Endothelial cell of umbilical vein (primary cell): ENCODE data around the gene CLDN8. TPM values are rescaled to one million over a fixed set of nuclear protein-coding genes. Genes with fewer than 3 reads are reported as not detected.

ENCODE experiments used
- BruUV-seq: library from RNA; stranded (reverse); fragments of 400-500 nt; replicated peaks from 2 replicates; lab custom pipeline; 2021; lab: Mats Ljungman, UMichigan
- CTCF ChIA-PET: fragments of 300-600, 350-600 bp; sonication (Branson Sonifier 250); formaldehyde crosslinking; loops from one replicate; lab custom pipeline; 2021; ENCODE audit warnings: antibody characterized with exemption, inconsistent platforms; lab: Charles Lee
- POLR2A ChIA-PET: fragments of 300-600, 350-600 bp; sonication (Branson Sonifier 250); formaldehyde crosslinking; loops from one replicate; lab custom pipeline; 2021; ENCODE audit warnings: antibody characterized with exemption, inconsistent platforms; lab: Charles Lee
- DNase-seq: peaks from one replicate; pipeline ENCODE4 v3.0.0-alpha.2; 2011; ENCODE audit warnings: low read depth, low spot score
- FAIRE-seq: peaks from 2 replicates; lab custom pipeline; 2011; peaks lifted over from hg19 to GRCh38; lab: Jason Lieb, UNC
- H2AFZ ChIP-seq: 2 replicates; pipeline ENCODE4 v1.6.0; 2012; ENCODE audit warnings: low read depth, low read length, control low read depth, inconsistent platforms
- H3K27ac ChIP-seq: 2 replicates; pipeline ENCODE4 v1.5.1; 2011; ENCODE audit warnings: low read depth, mild to moderate bottlenecking, control low read depth, low read length, moderate library complexity; ENCODE audit not compliant: insufficient read depth
- H3K27me3 ChIP-seq, 2 experiments: 2 replicates each; pipeline versions ENCODE4 v1.6.0 to v1.6.1; 2011; ENCODE audit warnings: low read length in 2 of 2, mixed read lengths in 1 of 2; ENCODE audit not compliant: control insufficient read depth in 2 of 2, insufficient read depth in 2 of 2
- H3K36me3 ChIP-seq, 2 experiments: 2 replicates in 1 of 2; 3 replicates in 1 of 2; pipeline ENCODE4 v1.5.1; 2011; ENCODE audit warnings: low read length in 2 of 2, mild to moderate bottlenecking in 1 of 2, moderate library complexity in 1 of 2; ENCODE audit not compliant: control insufficient read depth in 2 of 2, insufficient read depth in 2 of 2; ENCODE audit errors: extremely low read depth in 1 of 2
- H3K4me1 ChIP-seq: 3 replicates; pipeline ENCODE4 v1.5.1; 2011; ENCODE audit warnings: mild to moderate bottlenecking, low read length; ENCODE audit not compliant: control insufficient read depth, insufficient read depth; ENCODE audit errors: extremely low read depth
- H3K4me2 ChIP-seq: 2 replicates; pipeline ENCODE4 v1.6.1; 2011; ENCODE audit warnings: low read length, control low read depth, mixed read lengths; ENCODE audit not compliant: insufficient read depth
- H3K4me3 ChIP-seq, 3 experiments: fragments of 200-600 bp in 1 of 3; sonication (generic), shearing (Covaris generic) in 1 of 3; replicated peaks in 1 of 3; 2 replicates each; pipeline ENCODE4 v1.5.1; 2011 to 2016; ENCODE audit warnings: control low read depth in 3 of 3, low read length in 3 of 3, mild to moderate bottlenecking in 2 of 3, inconsistent platforms in 1 of 3, low read depth in 1 of 3, moderate library complexity in 1 of 3; ENCODE audit not compliant: insufficient read depth in 1 of 3
- H3K79me2 ChIP-seq: 2 replicates; pipeline ENCODE4 v1.6.0; 2012; ENCODE audit warnings: low read length, inconsistent platforms; ENCODE audit not compliant: control insufficient read depth, insufficient read depth
- H3K9ac ChIP-seq: replicated peaks from 2 replicates; pipeline ENCODE3; 2011; ENCODE audit warnings: low read length, control low read depth; ENCODE audit not compliant: insufficient read depth; ENCODE audit errors: extremely low read depth
- H3K9me1 ChIP-seq: replicated peaks from 3 replicates; pipeline ENCODE4 v1.6.0; 2011; ENCODE audit warnings: mild to moderate bottlenecking, low read length; ENCODE audit not compliant: control insufficient read depth, insufficient read depth; ENCODE audit errors: extremely low read depth
- H3K9me3 ChIP-seq: replicated peaks from 2 replicates; pipeline ENCODE4 v1.5.1; 2012; ENCODE audit warnings: low read length, inconsistent platforms; ENCODE audit not compliant: control insufficient read depth, insufficient read depth
- H4K20me1 ChIP-seq: replicated peaks from 2 replicates; pipeline ENCODE3; 2011; ENCODE audit warnings: mild to moderate bottlenecking, low read length; ENCODE audit not compliant: control insufficient read depth, insufficient read depth; ENCODE audit errors: extremely low read depth
- EZH2 ChIP-seq: IDR thresholded peaks from 2 replicates; pipeline ENCODE4 v1.6.1; 2012; ENCODE audit warnings: borderline replicate concordance, low read depth, mild to moderate bottlenecking, moderate library complexity, low read length, inconsistent platforms; ENCODE audit not compliant: severe bottlenecking
- FOS ChIP-seq: IDR thresholded peaks from 2 replicates; pipeline ENCODE4 v1.6.1; 2011; ENCODE audit warnings: mild to moderate bottlenecking, low read length, moderate library complexity, borderline replicate concordance; ENCODE audit not compliant: insufficient read depth
- GATA2 ChIP-seq: IDR thresholded peaks from 2 replicates; pipeline ENCODE4 v1.7.0; 2011; ENCODE audit warnings: low read depth, mild to moderate bottlenecking, moderate library complexity, mixed read lengths, low read length; ENCODE audit not compliant: insufficient read length, insufficient read depth
- JUN ChIP-seq: IDR thresholded peaks from 2 replicates; pipeline ENCODE4 v1.6.1; 2011; ENCODE audit warnings: borderline replicate concordance, low read depth; ENCODE audit not compliant: insufficient read length, insufficient read depth
- MAX ChIP-seq: IDR thresholded peaks from 2 replicates; pipeline ENCODE4 v1.6.1; 2011; ENCODE audit not compliant: insufficient read depth, insufficient read length
- MYC ChIP-seq: IDR thresholded peaks from one replicate; pipeline ENCODE4 v1.6.1; 2011; ENCODE audit warnings: mild to moderate bottlenecking, low read depth, low read length
- POLR2A ChIP-seq: IDR thresholded peaks from 2 replicates; pipeline ENCODE4 v1.6.1; 2012; ENCODE audit warnings: low read depth, mild to moderate bottlenecking, control low read depth, low read length
- POLR2AphosphoS5 ChIP-seq: IDR thresholded peaks from 2 replicates; pipeline ENCODE4 v1.6.1; 2012; ENCODE audit warnings: low read depth, mild to moderate bottlenecking, control low read depth, low read length, moderate library complexity; ENCODE audit not compliant: insufficient read depth
- dilution Hi-C: fragments of 300-500 bp; cut with MboI; formaldehyde crosslinking; loops from one replicate; pipeline ENCODE4 v1.15.0; 2019; ENCODE audit warnings: low sequenced_read_pairs; ENCODE audit not compliant: extremely low pct_ligation_motif_present
- intact Hi-C: fragments of 100-400 bp; cut with micrococcal nuclease; formaldehyde crosslinking; loops from one replicate; pipeline ENCODE4 v1.10.0; 2022
- polyA plus RNA-seq, 4 experiments: library from polyadenylated mRNA; depleted of rRNA in 3 of 4; stranded (reverse) in 3 of 4; unstranded in 1 of 4; fragments of >200 nt; gene quantifications; 2 replicates each; pipeline versions ENCODE4 v1.2.1 to v1.2.3, GENCODE V29; 2011 to 2012; ENCODE audit warnings: missing spikeins in 1 of 4
- total RNA-seq: library from RNA; stranded (reverse); gene quantifications from 2 replicates; pipeline ENCODE4 v1.2.3, GENCODE V29; 2021
- TF ChIP-seq, protein P1 (sequence below), 2 donors: IDR thresholded peaks; 1 replicate in 1 of 2; 2 replicates in 1 of 2; pipeline ENCODE4 v1.5.1; 2011; ENCODE audit warnings: low read length in 2 of 2, mild to moderate bottlenecking in 2 of 2, moderate library complexity in 2 of 2, control low read depth in 1 of 2, inconsistent platforms in 1 of 2, low read depth in 1 of 2; ENCODE audit not compliant: insufficient read depth in 1 of 2; ENCODE audit errors: extremely low read depth in 1 of 2

CLDN8 gene
- total and polyA plus RNA-seq, 2 donors (not counting 3 experiments of a cell fraction or from before 2014, with no cell fraction given): not detected

DNA sequence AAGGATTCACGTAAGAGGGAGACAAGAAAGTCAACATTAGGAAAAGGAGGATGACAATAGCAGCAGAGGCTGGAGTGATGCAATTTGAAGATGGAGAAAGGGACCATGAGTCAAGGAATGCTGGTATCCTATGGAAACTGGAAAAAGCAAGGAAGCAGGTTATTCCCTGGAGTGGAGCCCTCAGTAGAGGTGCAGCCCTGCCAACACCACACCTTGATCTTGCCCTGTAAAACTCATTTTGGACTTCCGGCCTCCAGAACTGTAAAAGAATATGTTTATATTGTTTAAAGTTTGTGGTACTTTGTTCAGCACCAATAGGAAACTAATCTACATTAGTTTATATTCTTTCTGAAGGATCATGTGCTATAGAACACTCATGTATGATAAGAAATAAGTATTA, 29.7 kb downstream of the CLDN8 start:
- Histone ChIP-seq H3K9me3 (no peaks in the 10 kb centered on the region), H3K36me3 (no peaks in the 10 kb centered on the region), H2AFZ (no peak overlapping the region), H4K20me1 (no peaks in the 10 kb centered on the region), H3K4me2 (no peak overlapping the region), H3K79me2 (no peaks in the 10 kb centered on the region), H3K9ac (no peak overlapping the region), H3K4me1 (no peaks in the 10 kb centered on the region), H3K4me3 (no peak overlapping the region), H3K27ac (no peak overlapping the region), H3K27me3 (no peaks in the 10 kb centered on the region), H3K9me1 (no peaks in the 10 kb centered on the region)
- no TSS peak for BruUV-seq
- FAIRE-seq (no peak), DNase-seq (no peak)
- dilution Hi-C loops: no loop called here
- intact Hi-C loops: no loop called here
- ChIA-PET POLR2A (no interaction called here), CTCF (no interaction called here)
- TF ChIP-seq POLR2A (no peak), FOS (no peak), MYC (no peak), MAX (no peak), POLR2AphosphoS5 (no peak), JUN (no peak), EZH2 (no peak), GATA2 (no peak)
- TF ChIP-seq, protein P1, sequence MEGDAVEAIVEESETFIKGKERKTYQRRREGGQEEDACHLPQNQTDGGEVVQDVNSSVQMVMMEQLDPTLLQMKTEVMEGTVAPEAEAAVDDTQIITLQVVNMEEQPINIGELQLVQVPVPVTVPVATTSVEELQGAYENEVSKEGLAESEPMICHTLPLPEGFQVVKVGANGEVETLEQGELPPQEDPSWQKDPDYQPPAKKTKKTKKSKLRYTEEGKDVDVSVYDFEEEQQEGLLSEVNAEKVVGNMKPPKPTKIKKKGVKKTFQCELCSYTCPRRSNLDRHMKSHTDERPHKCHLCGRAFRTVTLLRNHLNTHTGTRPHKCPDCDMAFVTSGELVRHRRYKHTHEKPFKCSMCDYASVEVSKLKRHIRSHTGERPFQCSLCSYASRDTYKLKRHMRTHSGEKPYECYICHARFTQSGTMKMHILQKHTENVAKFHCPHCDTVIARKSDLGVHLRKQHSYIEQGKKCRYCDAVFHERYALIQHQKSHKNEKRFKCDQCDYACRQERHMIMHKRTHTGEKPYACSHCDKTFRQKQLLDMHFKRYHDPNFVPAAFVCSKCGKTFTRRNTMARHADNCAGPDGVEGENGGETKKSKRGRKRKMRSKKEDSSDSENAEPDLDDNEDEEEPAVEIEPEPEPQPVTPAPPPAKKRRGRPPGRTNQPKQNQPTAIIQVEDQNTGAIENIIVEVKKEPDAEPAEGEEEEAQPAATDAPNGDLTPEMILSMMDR (IDR thresholded peaks at IDR 0.05; ENCODE audit: extremely low read depth in 1 of 2, insufficient read depth in 1 of 2, low read depth in 1 of 2, low read length in 2 of 2): no peak
